Measurements from ENCODE around the gene MAD1L1. TPM values are rescaled to one million over a fixed set of nuclear protein-coding genes. Genes with fewer than 3 reads are reported as not detected.

Gene MAD1L1
- total and polyA plus RNA-seq, 3 experiments from 2014 or later = 43.6 to 185 (median 47.3) TPM

- no peaks in the 10 kb centered on the region for H3K27me3 ChIP-seq (ENCODE audit: insufficient read depth, low read length, poor library complexity, severe bottlenecking)
- no peaks in the 10 kb centered on the region for H3K27me3 Mint-ChIP-seq
- CTCF ChIA-PET = no interaction called here
- H3K4me1 Mint-ChIP-seq = peaks cover 0 to 9% (median 0%) of the 10 kb centered on the region in 3 donors
- no peaks in the 10 kb centered on the region for H3K9me3 Mint-ChIP-seq
- no peak overlapping the region for H3K27ac ChIP-seq (ENCODE audit: low read depth, low read length)
- peak overlapping the region in 2 of 8 donors; percentile 45 to 86 for H3K27ac Mint-ChIP-seq
- POLR2A ChIA-PET = no interaction called here
- H3K4me1 ChIP-seq (ENCODE audit: insufficient read depth, low read length) = no peaks in the 10 kb centered on the region
- peaks cover 0 to 65% (median 10%) of the 10 kb centered on the region in 3 donors for H3K36me3 Mint-ChIP-seq
- DNase-seq = no peak
- H3K4me3 Mint-ChIP-seq = no peak overlapping the region
- no peaks in the 10 kb centered on the region for H3K9me3 ChIP-seq (ENCODE audit: low read length)
- H3K4me3 ChIP-seq (ENCODE audit: low read length) = no peak overlapping the region
- H3K36me3 ChIP-seq (ENCODE audit: insufficient read depth, low read length) = no peaks in the 10 kb centered on the region
These were observed 59.4 kb downstream of the MAD1L1 start for GRCh38 chr7:2173189-2173827.

GRCh38 chr7:2172311-2173188 is 60.2 kb downstream of the MAD1L1 start:
- ChIA-PET POLR2A (no interaction called here), CTCF (no interaction called here)
- no peaks in the 10 kb centered on the region for H3K4me1 ChIP-seq (ENCODE audit: insufficient read depth, low read length)
- H3K9me3 ChIP-seq (ENCODE audit: low read length) = no peaks in the 10 kb centered on the region
- H3K36me3 ChIP-seq (ENCODE audit: insufficient read depth, low read length) = no peaks in the 10 kb centered on the region
- no peak overlapping the region for H3K27ac ChIP-seq (ENCODE audit: low read depth, low read length)
- Mint-ChIP-seq H3K36me3 (peaks cover 0 to 62% (median 12%) of the 10 kb centered on the region in 3 donors), H3K4me1 (peaks cover 0 to 9% (median 0%) of the 10 kb centered on the region in 3 donors), H3K4me3 (no peak overlapping the region), H3K27me3 (no peaks in the 10 kb centered on the region), H3K27ac (no peak overlapping the region), H3K9me3 (no peaks in the 10 kb centered on the region)
- DNase-seq = no peak
- no peak overlapping the region for H3K4me3 ChIP-seq (ENCODE audit: low read length)
- H3K27me3 ChIP-seq (ENCODE audit: insufficient read depth, low read length, poor library complexity, severe bottlenecking) = no peaks in the 10 kb centered on the region

GRCh38 chr7:2171855-2172254 is 60.9 kb downstream of the MAD1L1 start:
- Histone ChIP-seq H3K4me3 (ENCODE audit: low read length) (no peak overlapping the region), H3K36me3 (ENCODE audit: insufficient read depth, low read length) (no peaks in the 10 kb centered on the region), H3K27me3 (ENCODE audit: insufficient read depth, low read length, poor library complexity, severe bottlenecking) (no peaks in the 10 kb centered on the region), H3K27ac (ENCODE audit: low read depth, low read length) (no peak overlapping the region), H3K9me3 (ENCODE audit: low read length) (no peaks in the 10 kb centered on the region), H3K4me1 (ENCODE audit: insufficient read depth, low read length) (no peaks in the 10 kb centered on the region)
- CTCF ChIA-PET = no interaction called here
- Mint-ChIP-seq H3K9me3 (no peaks in the 10 kb centered on the region), H3K4me3 (no peak overlapping the region), H3K27ac (no peak overlapping the region), H3K4me1 (peaks cover 0 to 9% (median 0%) of the 10 kb centered on the region in 3 donors), H3K27me3 (no peaks in the 10 kb centered on the region), H3K36me3 (peaks cover 0 to 58% (median 12%) of the 10 kb centered on the region in 3 donors)
- DNase-seq = no peak
- POLR2A ChIA-PET = no interaction called here

GRCh38 chr7:2170576-2171521 is 61.9 kb downstream of the MAD1L1 start:
- Histone ChIP-seq H3K4me1 (ENCODE audit: insufficient read depth, low read length) (no peaks in the 10 kb centered on the region), H3K9me3 (ENCODE audit: low read length) (no peaks in the 10 kb centered on the region), H3K36me3 (ENCODE audit: insufficient read depth, low read length) (no peaks in the 10 kb centered on the region), H3K4me3 (ENCODE audit: low read length) (no peak overlapping the region), H3K27me3 (ENCODE audit: insufficient read depth, low read length, poor library complexity, severe bottlenecking) (no peaks in the 10 kb centered on the region), H3K27ac (ENCODE audit: low read depth, low read length) (no peak overlapping the region)
- H3K27ac Mint-ChIP-seq = peak overlapping the region in 1 of 8 donors; percentile 77
- H3K4me3 Mint-ChIP-seq = no peak overlapping the region
- no peak for DNase-seq
- H3K27me3 Mint-ChIP-seq = no peaks in the 10 kb centered on the region
- POLR2A ChIA-PET = no interaction called here
- peaks cover 0 to 9% (median 0%) of the 10 kb centered on the region in 3 donors for H3K4me1 Mint-ChIP-seq
- CTCF ChIA-PET = no interaction called here
- peaks cover 0 to 58% (median 12%) of the 10 kb centered on the region in 3 donors for H3K36me3 Mint-ChIP-seq
- no peaks in the 10 kb centered on the region for H3K9me3 Mint-ChIP-seq

GRCh38 chr7:2169923-2170575 is 62.7 kb downstream of the MAD1L1 start:
- DNase-seq = no peak
- no peaks in the 10 kb centered on the region for H3K9me3 Mint-ChIP-seq

GRCh38 chr7:2168615-2169311 is 64.0 kb downstream of the MAD1L1 start:
- H3K4me1 ChIP-seq (ENCODE audit: insufficient read depth, low read length) = no peaks in the 10 kb centered on the region
- CTCF ChIA-PET = no interaction called here
- no peak for DNase-seq
- H3K4me1 Mint-ChIP-seq = peaks cover 0 to 6% (median 0%) of the 10 kb centered on the region in 3 donors
- H3K27ac ChIP-seq (ENCODE audit: low read depth, low read length) = no peak overlapping the region
- H3K4me3 ChIP-seq (ENCODE audit: low read length) = no peak overlapping the region
- H3K36me3 ChIP-seq (ENCODE audit: insufficient read depth, low read length) = no peaks in the 10 kb centered on the region
- H3K9me3 ChIP-seq (ENCODE audit: low read length) = no peaks in the 10 kb centered on the region
- POLR2A ChIA-PET = no interaction called here
- peaks cover 0 to 51% (median 7%) of the 10 kb centered on the region in 3 donors for H3K36me3 Mint-ChIP-seq
- no peaks in the 10 kb centered on the region for H3K27me3 ChIP-seq (ENCODE audit: insufficient read depth, low read length, poor library complexity, severe bottlenecking)
- H3K9me3 Mint-ChIP-seq = no peaks in the 10 kb centered on the region
- no peaks in the 10 kb centered on the region for H3K27me3 Mint-ChIP-seq
- peak overlapping the region in 1 of 8 donors; percentile 41 for H3K27ac Mint-ChIP-seq
- H3K4me3 Mint-ChIP-seq = no peak overlapping the region

More at GRCh38 chr7:2169923-2170575, 62.7 kb downstream of the MAD1L1 start:
- no peak overlapping the region for H3K27ac ChIP-seq (ENCODE audit: low read depth, low read length)
- no peak overlapping the region for H3K27ac Mint-ChIP-seq
- no peaks in the 10 kb centered on the region for H3K36me3 ChIP-seq (ENCODE audit: insufficient read depth, low read length)
- H3K4me1 ChIP-seq (ENCODE audit: insufficient read depth, low read length) = no peaks in the 10 kb centered on the region
- no peak overlapping the region for H3K4me3 Mint-ChIP-seq
- CTCF ChIA-PET = no interaction called here
- POLR2A ChIA-PET = no interaction called here
- H3K27me3 Mint-ChIP-seq = no peaks in the 10 kb centered on the region
- no peaks in the 10 kb centered on the region for H3K27me3 ChIP-seq (ENCODE audit: insufficient read depth, low read length, poor library complexity, severe bottlenecking)
- no peaks in the 10 kb centered on the region for H3K9me3 ChIP-seq (ENCODE audit: low read length)
- no peak overlapping the region for H3K4me3 ChIP-seq (ENCODE audit: low read length)
- H3K36me3 Mint-ChIP-seq = peaks cover 0 to 61% (median 9%) of the 10 kb centered on the region in 3 donors
- H3K4me1 Mint-ChIP-seq = peaks cover 0 to 6% (median 0%) of the 10 kb centered on the region in 3 donors

GRCh38 chr7:2166625-2167280 is 66.0 kb downstream of the MAD1L1 start:
- H3K4me1 Mint-ChIP-seq = peaks cover 0 to 5% (median 0%) of the 10 kb centered on the region in 3 donors
- H3K36me3 Mint-ChIP-seq = peaks cover 0 to 42% (median 5%) of the 10 kb centered on the region in 3 donors
- no peaks in the 10 kb centered on the region for H3K4me1 ChIP-seq (ENCODE audit: insufficient read depth, low read length)
- DNase-seq = no peak
- no peaks in the 10 kb centered on the region for H3K36me3 ChIP-seq (ENCODE audit: insufficient read depth, low read length)
- no peaks in the 10 kb centered on the region for H3K9me3 Mint-ChIP-seq
- H3K27ac Mint-ChIP-seq = peak overlapping the region in 1 of 8 donors; percentile 8
- H3K27me3 ChIP-seq (ENCODE audit: insufficient read depth, low read length, poor library complexity, severe bottlenecking) = no peaks in the 10 kb centered on the region
- POLR2A ChIA-PET = no interaction called here
- CTCF ChIA-PET = no interaction called here
- no peaks in the 10 kb centered on the region for H3K27me3 Mint-ChIP-seq
- no peak overlapping the region for H3K4me3 Mint-ChIP-seq
- no peak overlapping the region for H3K4me3 ChIP-seq (ENCODE audit: low read length)
- H3K9me3 ChIP-seq (ENCODE audit: low read length) = no peaks in the 10 kb centered on the region
- no peak overlapping the region for H3K27ac ChIP-seq (ENCODE audit: low read depth, low read length)
